SIG-M5 (cell line): ENCODE measurements around the gene SOAT2.
"Not testable (repeated sequence)": the region's sequence is repeated elsewhere in the genome, so short reads cannot be mapped to it uniquely, and the experiment has no call there.

ENCODE experiments used
- DNase-seq: peaks from one replicate; lab custom pipeline; 2025; lab: John Stamatoyannopoulos, UW

The SOAT2 gene

GRCh38 chr12:53101931-53102781 lies 1.1 kb upstream of the SOAT2 start:
- DNase-seq, result no peak

- no peak for DNase-seq
These were observed 597 bp downstream of the SOAT2 start for GRCh38 chr12:53103860-53104305.

GRCh38 chr12:53105256-53105655 lies 2.0 kb downstream of the SOAT2 start:
- no peak for DNase-seq

- no peak for DNase-seq
These were observed 2.6 kb downstream of the SOAT2 start for GRCh38 chr12:53105712-53106439.

- DNase-seq, result no peak
These were observed 3.8 kb downstream of the SOAT2 start for GRCh38 chr12:53107122-53107521.

GRCh38 chr12:53112431-53112830 lies 9.1 kb downstream of the SOAT2 start:
- not testable (repeated sequence) for DNase-seq

GRCh38 chr12:53113136-53113705 lies 9.9 kb downstream of the SOAT2 start:
- no peak for DNase-seq

GRCh38 chr12:53113951-53114350 lies 10.7 kb downstream of the SOAT2 start:
- DNase-seq, result no peak

GRCh38 chr12:53115112-53115890 lies 12.0 kb downstream of the SOAT2 start:
- DNase-seq, result no peak

GRCh38 chr12:53115891-53116648 lies 12.8 kb downstream of the SOAT2 start:
- DNase-seq, result no peak

- DNase-seq, result no peak
These were observed 15.5 kb downstream of the SOAT2 start for GRCh38 chr12:53118751-53119300.

- DNase-seq, result no peak
These were observed 17.6 kb downstream of the SOAT2 start for GRCh38 chr12:53120685-53121525.

- no peak for DNase-seq
These were observed 19.7 kb downstream of the SOAT2 start for GRCh38 chr12:53122961-53123468.

GRCh38 chr12:53123578-53124351 lies 20.5 kb downstream of the SOAT2 start:
- no peak for DNase-seq

GRCh38 chr12:53124352-53124723 lies 21.1 kb downstream of the SOAT2 start:
- DNase-seq, result no peak

- no peak for DNase-seq
These were observed 23.9 kb downstream of the SOAT2 start for GRCh38 chr12:53127169-53127568.

- DNase-seq, result no peak
These were observed 25.7 kb downstream of the SOAT2 start for GRCh38 chr12:53128780-53129569.

GRCh38 chr12:53131844-53132243 lies 28.6 kb downstream of the SOAT2 start:
- DNase-seq, result no peak
